Neural progenitor cell (in vitro differentiated cells): Measurements from ENCODE around the gene ITIH5. TPM values are rescaled to one million over a fixed set of nuclear protein-coding genes. Genes with fewer than 3 reads are reported as not detected.

Experiments
- DNase-seq: peaks from one replicate; pipeline ENCODE4 v3.0.0-alpha.2; 2016; ENCODE audit warnings: low spot score
- H2AFZ ChIP-seq: fragments of 200-600 bp; sonication (generic); replicated peaks from 2 replicates; pipeline ENCODE4 v1.6.1; 2016; ENCODE audit warnings: antibody characterized with exemption
- H3F3A ChIP-seq: fragments of 200-600 bp; sonication (generic); 2 replicates; pipeline ENCODE4 v1.6.1; 2016; ENCODE audit warnings: antibody characterized with exemption, low read depth
- H3K27ac ChIP-seq: fragments of 200-600 bp; sonication (generic); 2 replicates; pipeline ENCODE4 v1.5.1; 2016; ENCODE audit warnings: mild to moderate bottlenecking
- H3K27me3 ChIP-seq: fragments of 200-600 bp; sonication (generic); 2 replicates; pipeline ENCODE4 v1.6.1; 2016; ENCODE audit warnings: mild to moderate bottlenecking, moderate library complexity
- H3K36me3 ChIP-seq: fragments of 200-600 bp; sonication (generic); 2 replicates; pipeline ENCODE4 v1.5.1; 2016
- H3K4me1 ChIP-seq: fragments of 200-600 bp; sonication (generic); 2 replicates; pipeline ENCODE4 v1.6.1; 2016; ENCODE audit warnings: mixed run types
- H3K4me2 ChIP-seq: fragments of 200-600 bp; sonication (generic); 2 replicates; pipeline ENCODE4 v1.6.1; 2016
- H3K4me3 ChIP-seq: fragments of 200-600 bp; sonication (generic); 2 replicates; pipeline ENCODE4 v1.5.1; 2016
- H3K79me2 ChIP-seq: fragments of 200-600 bp; sonication (generic); 2 replicates; pipeline ENCODE4 v1.6.1; 2016; ENCODE audit warnings: low read depth
- H3K9ac ChIP-seq: fragments of 200-600 bp; sonication (generic); 2 replicates; pipeline ENCODE4 v1.6.1; 2016
- H3K9me3 ChIP-seq: fragments of 200-600 bp; sonication (generic); 2 replicates; pipeline ENCODE4 v1.5.1; 2016; ENCODE audit warnings: low read depth
- H4K20me1 ChIP-seq: fragments of 200-600 bp; sonication (generic); 2 replicates; pipeline ENCODE4 v1.6.1; 2016; ENCODE audit warnings: low read depth
- H3K27ac Mint-ChIP-seq: 3 replicates; pipeline ENCODE4 v1.8.0; 2021; ENCODE audit warnings: mixed read lengths
- H3K27me3 Mint-ChIP-seq: 2 replicates; pipeline ENCODE4 v1.8.0; 2022; ENCODE audit warnings: low read depth, mild to moderate bottlenecking, inconsistent platforms, moderate library complexity, mixed read lengths; ENCODE audit not compliant: insufficient read depth
- H3K36me3 Mint-ChIP-seq: 3 replicates; pipeline ENCODE4 v1.8.0; 2021; ENCODE audit warnings: mixed read lengths
- H3K4me1 Mint-ChIP-seq: 3 replicates; pipeline ENCODE4 v1.8.0; 2021; ENCODE audit warnings: mixed read lengths
- H3K4me3 Mint-ChIP-seq: 3 replicates; pipeline ENCODE4 v1.8.0; 2021; ENCODE audit warnings: mild to moderate bottlenecking, moderate library complexity, mixed read lengths
- H3K9me3 Mint-ChIP-seq: 3 replicates; pipeline ENCODE4 v1.8.0; 2020; ENCODE audit warnings: mixed read lengths
- CTCF ChIP-seq: fragments of 200-600 bp; sonication (generic); IDR thresholded peaks from 2 replicates; pipeline ENCODE4 v1.5.1; 2017; ENCODE audit warnings: antibody characterized with exemption, mild to moderate bottlenecking
- EZH2 ChIP-seq: fragments of 200-600 bp; sonication (generic); IDR thresholded peaks from 2 replicates; pipeline ENCODE4 v1.6.1; 2017; ENCODE audit warnings: antibody characterized with exemption, mild to moderate bottlenecking, moderate library complexity
- EZH2phosphoT487 ChIP-seq: fragments of 200-600 bp; sonication (generic); IDR thresholded peaks from 2 replicates; pipeline ENCODE4 v1.6.1; 2017; ENCODE audit warnings: antibody characterized with exemption
- total RNA-seq: library from RNA; depleted of rRNA; stranded (reverse); fragments of >200 nt; gene quantifications from 2 replicates; pipeline ENCODE4 v1.2.3, GENCODE V29; 2015; ENCODE audit warnings: low replicate concordance

ITIH5 gene
- total RNA-seq, 1 donor from 2014 or later = 1.1 TPM

GRCh38 chr10:7635408-7636125, 31.2 kb downstream of the ITIH5 start:
- Mint-ChIP-seq H3K27ac (peak overlapping the region; percentile 59), H3K4me3 (no peak overlapping the region), H3K4me1 (peaks cover 11% of the 10 kb centered on the region), H3K36me3 (no peaks in the 10 kb centered on the region), H3K9me3 (peaks cover 14% of the 10 kb centered on the region), H3K27me3 (peaks cover 6% of the 10 kb centered on the region)
- Histone ChIP-seq H3K4me3 (no peak overlapping the region), H4K20me1 (no peaks in the 10 kb centered on the region), H3K79me2 (no peaks in the 10 kb centered on the region), H3F3A (peaks cover 4% of the 10 kb centered on the region), H3K4me1 (peaks cover 7% of the 10 kb centered on the region), H3K36me3 (no peaks in the 10 kb centered on the region), H2AFZ (no peak overlapping the region), H3K9ac (no peak overlapping the region), H3K27ac (no peak overlapping the region), H3K27me3 (no peaks in the 10 kb centered on the region), H3K4me2 (peak overlapping the region; percentile 42), H3K9me3 (no peaks in the 10 kb centered on the region)
- DNase-seq = peak; percentile 58
- TF ChIP-seq CTCF = no peak
- TF ChIP-seq EZH2phosphoT487 = no peak
- TF ChIP-seq EZH2 = no peak

- Mint-ChIP-seq H3K36me3 (no peaks in the 10 kb centered on the region), H3K27ac (peak overlapping the region; percentile 55), H3K4me1 (peaks cover 11% of the 10 kb centered on the region), H3K9me3 (peaks cover 14% of the 10 kb centered on the region), H3K27me3 (peaks cover 6% of the 10 kb centered on the region), H3K4me3 (no peak overlapping the region)
- H3K9me3 ChIP-seq = no peaks in the 10 kb centered on the region
- TF ChIP-seq EZH2 (no peak), CTCF (no peak), EZH2phosphoT487 (no peak)
- DNase-seq = no peak
- no peak overlapping the region for H2AFZ ChIP-seq
- H3K4me3 ChIP-seq = no peak overlapping the region
- peaks cover 8% of the 10 kb centered on the region for H3F3A ChIP-seq
- no peak overlapping the region for H3K4me2 ChIP-seq
- H3K4me1 ChIP-seq = peaks cover 7% of the 10 kb centered on the region
- no peak overlapping the region for H3K9ac ChIP-seq
- H3K79me2 ChIP-seq = no peaks in the 10 kb centered on the region
- H3K27me3 ChIP-seq = no peaks in the 10 kb centered on the region
- H4K20me1 ChIP-seq = no peaks in the 10 kb centered on the region
- H3K27ac ChIP-seq = no peak overlapping the region
- H3K36me3 ChIP-seq = no peaks in the 10 kb centered on the region
Measured at GRCh38 chr10:7634142-7634894, 32.4 kb downstream of the ITIH5 start.

- Histone ChIP-seq H3K36me3 (no peaks in the 10 kb centered on the region), H3F3A (peaks cover 20% of the 10 kb centered on the region), H2AFZ (no peak overlapping the region), H3K4me3 (no peak overlapping the region), H3K27me3 (no peaks in the 10 kb centered on the region), H3K4me1 (no peaks in the 10 kb centered on the region), H3K9me3 (no peaks in the 10 kb centered on the region), H4K20me1 (no peaks in the 10 kb centered on the region), H3K4me2 (no peak overlapping the region), H3K79me2 (no peaks in the 10 kb centered on the region), H3K27ac (no peak overlapping the region), H3K9ac (no peak overlapping the region)
- H3K9me3 Mint-ChIP-seq = peaks cover 5% of the 10 kb centered on the region
- H3K27me3 Mint-ChIP-seq = peaks cover 8% of the 10 kb centered on the region
- H3K4me1 Mint-ChIP-seq = peaks cover 2% of the 10 kb centered on the region
- H3K36me3 Mint-ChIP-seq = no peaks in the 10 kb centered on the region
- TF ChIP-seq EZH2phosphoT487 (no peak), EZH2 (no peak), CTCF (no peak)
- H3K27ac Mint-ChIP-seq = no peak overlapping the region
- no peak overlapping the region for H3K4me3 Mint-ChIP-seq
- DNase-seq = no peak
Measured at GRCh38 chr10:7626283-7626682, 40.5 kb downstream of the ITIH5 start.
